Pancreas (tissue), 10 donors: ENCODE measurements around the gene FFAR4. TPM values are rescaled to one million over a fixed set of nuclear protein-coding genes. Genes with fewer than 3 reads are reported as not detected.

Source experiments
- ATAC-seq, 4 donors: fragments of 200-7000 bp; cut with Tn5 transposase; one replicate each; pipeline versions ENCODE4 v1.8.0 to v1.9.1; 2020; ENCODE audit warnings: mild to moderate bottlenecking in 4 of 4, moderate library complexity in 4 of 4
- DNase-seq, 6 donors: peaks; one replicate each; pipeline ENCODE4 v3.0.0-alpha.2; 2020
- FAIRE-seq: peaks from 2 replicates; lab custom pipeline; 2012; peaks lifted over from hg19 to GRCh38; lab: Jason Lieb, UNC
- H3K27ac ChIP-seq, 4 donors: fragments of 200-600 bp; sonication (generic); 1 replicate in 3 of 4; 2 replicates in 1 of 4; pipeline versions ENCODE4 v1.5.0 to v1.8.0; 2020
- H3K27me3 ChIP-seq, 4 donors: fragments of 200-600 bp; one replicate each; pipeline ENCODE4 v1.8.0; 2021
- H3K36me3 ChIP-seq, 3 donors: fragments of 200-600 bp; sonication (generic) in 1 of 3; one replicate each; pipeline versions ENCODE4 v1.5.0 to v1.8.0; 2020 to 2021
- H3K4me1 ChIP-seq, 3 donors: fragments of 200-600 bp; one replicate each; pipeline ENCODE4 v1.8.0; 2021
- H3K4me3 ChIP-seq, 4 donors: fragments of 200-600 bp; sonication (generic) in 2 of 4; one replicate each; pipeline versions ENCODE4 v1.5.0 to v1.8.0; 2020 to 2021
- H3K9me3 ChIP-seq, 4 donors: fragments of 200-600 bp; one replicate each; pipeline ENCODE4 v1.8.0; 2021
- WGBS, 2 donors: extraction: QIAGEN DNeasy Blood & Tissue Kit; methylation state at CpG; one replicate each; pipeline ENCODE4 v1.1.7; 2013; 5-methylcytosine and 5-hydroxymethylcytosine counted together
- intact Hi-C, 3 donors: fragments of 100-400 bp; cut with DNase I; formaldehyde crosslinking; loops; one replicate each; pipeline versions ENCODE4 v1.11.1 to v1.14.2; 2022
- polyA plus RNA-seq, 2 donors: library from polyadenylated mRNA; stranded (reverse); fragments of 200-250 nt; gene quantifications; one replicate each; pipeline ENCODE4 v1.2.3, GENCODE V29; 2013
- total RNA-seq, 6 donors: library from RNA; stranded (reverse); fragmentation: NEBNext Ultra II Directional in 4 of 6; extraction: Animal tissue kit (Norgen Biotek cat#: 25700) in 4 of 6; gene quantifications; one replicate each; pipeline versions ENCODE4 v1.2.1 to v1.2.4, GENCODE V29; 2021 to 2023
- TF ChIP-seq, protein P1 (sequence below), 4 donors: fragments of 200-600 bp; sonication (generic) in 3 of 4; IDR thresholded peaks; one replicate each; pipeline versions ENCODE4 v1.5.0 to v1.8.0; 2021; ENCODE audit warnings: antibody characterized with exemption in 4 of 4
- donor health status: healthy with polysubstance abuse.
- donor health status: DM: no; HTN: no; CAD: no; lungs with moderate emphysema.
- donor health status: DM: no; HTN: no; CAD: no.
- donor health status: control.
- donor health status: control.
- donor health status: Bipolar disorder and iron deficiency.
- donor health status: DM: yes; HTN: yes; CAD: no.
- donor health status: DM: no; HTN: no; CAD: no.
- donor health status: DM: no; HTN: no; CAD: no.
- donor health status: DM: yes; HTN: yes; CAD: no.

The FFAR4 gene
- total and polyA plus RNA-seq, 8 donors, result 0.37 to 2.4 (median 0.74) TPM

- Histone ChIP-seq H3K9me3 (no peaks in the 10 kb centered on the region), H3K27ac (no peak overlapping the region), H3K27me3 (peaks cover 0 to 8% (median 3%) of the 10 kb centered on the region in 4 donors), H3K4me3 (no peak overlapping the region), H3K4me1 (peaks cover 0 to 5% (median 0%) of the 10 kb centered on the region in 3 donors), H3K36me3 (no peaks in the 10 kb centered on the region)
- DNase-seq (no peak), FAIRE-seq (no peak), ATAC-seq (no peak)
- intact Hi-C loops, result no loop called here
- TF ChIP-seq, protein P1, sequence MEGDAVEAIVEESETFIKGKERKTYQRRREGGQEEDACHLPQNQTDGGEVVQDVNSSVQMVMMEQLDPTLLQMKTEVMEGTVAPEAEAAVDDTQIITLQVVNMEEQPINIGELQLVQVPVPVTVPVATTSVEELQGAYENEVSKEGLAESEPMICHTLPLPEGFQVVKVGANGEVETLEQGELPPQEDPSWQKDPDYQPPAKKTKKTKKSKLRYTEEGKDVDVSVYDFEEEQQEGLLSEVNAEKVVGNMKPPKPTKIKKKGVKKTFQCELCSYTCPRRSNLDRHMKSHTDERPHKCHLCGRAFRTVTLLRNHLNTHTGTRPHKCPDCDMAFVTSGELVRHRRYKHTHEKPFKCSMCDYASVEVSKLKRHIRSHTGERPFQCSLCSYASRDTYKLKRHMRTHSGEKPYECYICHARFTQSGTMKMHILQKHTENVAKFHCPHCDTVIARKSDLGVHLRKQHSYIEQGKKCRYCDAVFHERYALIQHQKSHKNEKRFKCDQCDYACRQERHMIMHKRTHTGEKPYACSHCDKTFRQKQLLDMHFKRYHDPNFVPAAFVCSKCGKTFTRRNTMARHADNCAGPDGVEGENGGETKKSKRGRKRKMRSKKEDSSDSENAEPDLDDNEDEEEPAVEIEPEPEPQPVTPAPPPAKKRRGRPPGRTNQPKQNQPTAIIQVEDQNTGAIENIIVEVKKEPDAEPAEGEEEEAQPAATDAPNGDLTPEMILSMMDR (IDR thresholded peaks at IDR 0.05), result no peak
- 78 to 86% methylated on average over 5 of the region's 5 CpGs for WGBS, 2 donors
Observed at GRCh38 chr10:93598157-93598556, 31.7 kb downstream of the FFAR4 start.

DNA sequence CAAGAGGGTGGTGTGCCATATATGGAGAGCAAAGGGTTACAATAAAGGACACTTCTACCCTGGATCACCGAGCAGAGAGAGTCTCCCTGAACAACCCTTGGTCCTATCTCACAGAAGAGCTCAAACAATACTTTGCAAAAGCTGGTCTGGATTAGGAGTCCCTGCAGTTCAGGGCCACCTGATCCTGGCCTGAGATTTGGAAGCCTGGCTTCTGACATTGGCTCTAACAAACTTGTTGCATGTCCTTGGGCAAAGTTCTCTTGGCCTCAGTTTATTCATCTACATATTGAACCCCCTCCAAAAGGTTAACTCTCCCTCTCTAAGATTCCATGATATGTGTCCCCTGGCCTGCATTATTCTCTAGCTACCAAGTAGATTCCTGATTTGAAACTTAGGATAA lies 32.9 kb downstream of the FFAR4 start:
- Histone ChIP-seq H3K36me3 (no peaks in the 10 kb centered on the region), H3K27me3 (peaks cover 0 to 8% (median 3%) of the 10 kb centered on the region in 4 donors), H3K4me3 (no peak overlapping the region), H3K9me3 (no peaks in the 10 kb centered on the region), H3K27ac (no peak overlapping the region), H3K4me1 (peaks cover 0 to 5% (median 0%) of the 10 kb centered on the region in 3 donors)
- no peak for FAIRE-seq
- intact Hi-C loops, result no loop called here
- 40 to 50% methylated on average over 1 of the region's 1 CpG for WGBS, 2 donors
- TF ChIP-seq, protein P1 (IDR thresholded peaks at IDR 0.05), result no peak
- ATAC-seq, result no peak
- DNase-seq, result no peak

DNA sequence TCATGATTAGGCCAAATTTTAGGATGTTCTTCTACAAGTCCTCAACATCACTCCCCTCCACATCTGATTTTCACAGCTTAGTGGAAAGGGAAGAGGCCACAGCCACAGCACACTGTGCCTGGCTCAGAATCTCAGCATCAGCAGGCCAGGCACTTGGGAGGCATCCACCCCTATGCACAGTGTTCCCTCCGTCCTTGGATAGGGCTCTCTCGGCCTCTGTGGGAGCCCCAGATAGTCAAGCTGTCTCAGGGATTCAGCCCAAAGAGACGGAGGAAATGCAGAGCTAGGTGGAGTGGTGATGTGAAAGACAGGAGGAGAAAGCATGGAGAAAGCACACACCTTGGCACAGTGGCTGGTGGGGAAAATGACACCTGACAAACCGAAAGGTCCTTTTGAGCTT lies 33.3 kb downstream of the FFAR4 start:
- Histone ChIP-seq H3K4me1 (peaks cover 0 to 5% (median 0%) of the 10 kb centered on the region in 3 donors), H3K4me3 (no peak overlapping the region), H3K9me3 (no peaks in the 10 kb centered on the region), H3K27me3 (peaks cover 0 to 8% (median 4%) of the 10 kb centered on the region in 4 donors), H3K36me3 (no peaks in the 10 kb centered on the region), H3K27ac (no peak overlapping the region)
- no peak for DNase-seq
- TF ChIP-seq, protein P1 (IDR thresholded peaks at IDR 0.05), result no peak
- no peak for ATAC-seq
- intact Hi-C loops, result no loop called here
- FAIRE-seq, result no peak
- 77 to 87% methylated on average over 4 of the region's 4 CpGs for WGBS, 2 donors

DNA sequence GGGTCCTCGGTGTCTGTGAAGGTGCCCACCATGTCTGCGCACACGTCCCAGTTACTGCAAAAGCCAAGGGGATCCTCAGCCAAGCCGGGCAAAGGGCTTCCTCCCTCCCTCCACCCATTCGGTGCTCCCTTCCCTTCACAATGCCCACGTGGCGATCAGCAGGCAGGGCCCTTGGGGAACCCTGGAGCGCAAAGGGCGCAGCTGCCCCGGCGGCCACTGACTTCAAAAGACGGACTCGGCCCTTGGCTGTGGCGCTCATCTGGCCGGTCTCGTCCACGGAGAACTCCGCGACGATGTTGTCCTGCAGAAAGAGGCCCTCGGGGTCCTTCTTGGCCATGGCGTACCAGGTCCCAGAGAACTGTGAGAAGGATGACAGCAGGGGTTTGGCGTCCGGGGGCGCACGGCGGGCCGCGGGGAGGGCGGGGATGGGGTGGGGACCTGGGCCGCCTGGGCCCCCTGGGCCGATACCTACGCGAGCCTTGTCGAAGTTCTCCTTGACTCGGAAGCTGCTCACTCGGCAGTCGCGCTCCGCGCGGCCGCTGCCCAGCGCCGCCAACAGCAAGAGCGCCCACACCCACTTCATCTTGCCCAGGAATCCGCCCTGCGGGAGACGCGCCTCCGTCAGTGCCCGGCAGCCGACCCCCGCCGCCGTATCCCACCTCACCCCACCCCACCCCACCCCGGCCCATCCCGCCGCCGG lies 34.1 kb downstream of the FFAR4 start:
- TF ChIP-seq, protein P1 (IDR thresholded peaks at IDR 0.05), result no peak
- Histone ChIP-seq H3K9me3 (no peaks in the 10 kb centered on the region), H3K4me1 (peaks cover 0 to 5% (median 0%) of the 10 kb centered on the region in 3 donors), H3K27me3 (peaks cover 0 to 9% (median 4%) of the 10 kb centered on the region in 4 donors), H3K27ac (no peak overlapping the region), H3K4me3 (peak overlapping the region in 3 of 4 donors; percentile 13 to 44 (median 31)), H3K36me3 (no peaks in the 10 kb centered on the region)
- 13 to 24% methylated on average over 39 to 60 of the region's 60 CpGs for WGBS, 2 donors
- ATAC-seq (peak; percentile 47 to 76 (median 70)), FAIRE-seq (no peak), DNase-seq (peak in 3 of 6 donors; percentile 19 to 70 (median 64))
- intact Hi-C loops, result no loop called here
